Measurements from ENCODE around the gene CEP44. TPM values are rescaled to one million over a fixed set of nuclear protein-coding genes. Genes with fewer than 3 reads are reported as not detected.

CEP44 gene
- total and polyA plus RNA-seq, 4 donors, result 2.2 to 18.7 (median 6.1) TPM

DNA sequence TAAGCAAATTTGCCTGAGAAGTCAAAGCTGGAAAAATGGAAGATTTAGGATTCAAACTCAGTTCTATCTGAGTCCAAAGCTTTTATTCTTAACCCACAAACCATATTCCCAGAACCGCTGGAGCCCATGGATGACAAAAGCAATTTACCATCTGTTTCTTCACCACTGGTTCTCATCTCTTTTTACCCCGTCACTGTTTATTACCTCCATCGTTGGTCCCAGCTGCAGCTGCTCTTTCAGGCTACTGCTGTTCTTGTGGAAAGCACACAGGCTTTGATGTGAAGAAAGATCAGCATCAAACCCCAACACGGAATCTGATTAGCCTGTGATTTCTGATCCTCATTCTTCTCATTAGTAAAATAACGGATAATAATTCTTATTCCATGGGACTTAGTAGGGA lies 9.8 kb upstream of the CEP44 start:
- no peak overlapping the region for H3K9ac ChIP-seq (ENCODE audit: low read depth in 1 of 2, low read length in 2 of 2)
- TF ChIP-seq TAF1 (conservative IDR thresholded peaks at IDR 0.05) (no peak), FOXA1 (IDR thresholded peaks at IDR 0.05) (no peak), SP1 (IDR thresholded peaks at IDR 0.05) (no peak), GABPA (IDR thresholded peaks at IDR 0.05 in 1 of 2, conservative IDR thresholded peaks at IDR 0.05 in 1 of 2) (no peak), RXRA (IDR thresholded peaks at IDR 0.05) (no peak), JUND (IDR thresholded peaks at IDR 0.05) (no peak), REST (IDR thresholded peaks at IDR 0.05) (no peak), MAX (IDR thresholded peaks at IDR 0.05) (no peak), YY1 (IDR thresholded peaks at IDR 0.05) (no peak), EGR1 (IDR thresholded peaks at IDR 0.05; ENCODE audit: low read depth in 2 of 2) (no peak)
- TF ChIP-seq, protein P1, sequence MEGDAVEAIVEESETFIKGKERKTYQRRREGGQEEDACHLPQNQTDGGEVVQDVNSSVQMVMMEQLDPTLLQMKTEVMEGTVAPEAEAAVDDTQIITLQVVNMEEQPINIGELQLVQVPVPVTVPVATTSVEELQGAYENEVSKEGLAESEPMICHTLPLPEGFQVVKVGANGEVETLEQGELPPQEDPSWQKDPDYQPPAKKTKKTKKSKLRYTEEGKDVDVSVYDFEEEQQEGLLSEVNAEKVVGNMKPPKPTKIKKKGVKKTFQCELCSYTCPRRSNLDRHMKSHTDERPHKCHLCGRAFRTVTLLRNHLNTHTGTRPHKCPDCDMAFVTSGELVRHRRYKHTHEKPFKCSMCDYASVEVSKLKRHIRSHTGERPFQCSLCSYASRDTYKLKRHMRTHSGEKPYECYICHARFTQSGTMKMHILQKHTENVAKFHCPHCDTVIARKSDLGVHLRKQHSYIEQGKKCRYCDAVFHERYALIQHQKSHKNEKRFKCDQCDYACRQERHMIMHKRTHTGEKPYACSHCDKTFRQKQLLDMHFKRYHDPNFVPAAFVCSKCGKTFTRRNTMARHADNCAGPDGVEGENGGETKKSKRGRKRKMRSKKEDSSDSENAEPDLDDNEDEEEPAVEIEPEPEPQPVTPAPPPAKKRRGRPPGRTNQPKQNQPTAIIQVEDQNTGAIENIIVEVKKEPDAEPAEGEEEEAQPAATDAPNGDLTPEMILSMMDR (IDR thresholded peaks at IDR 0.05; ENCODE audit: low read depth, low read length, missing input control), result no peak
- TF ChIP-seq, protein P2, sequence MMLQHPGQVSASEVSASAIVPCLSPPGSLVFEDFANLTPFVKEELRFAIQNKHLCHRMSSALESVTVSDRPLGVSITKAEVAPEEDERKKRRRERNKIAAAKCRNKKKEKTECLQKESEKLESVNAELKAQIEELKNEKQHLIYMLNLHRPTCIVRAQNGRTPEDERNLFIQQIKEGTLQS (IDR thresholded peaks at IDR 0.05), result no peak
- peaks cover 0 to 4% (median 0%) of the 10 kb centered on the region in 4 donors for H3K4me1 ChIP-seq (ENCODE audit: control insufficient read depth in 4 of 4, insufficient read depth in 4 of 4, low read length in 3 of 4)
- no peak overlapping the region for H3K4me3 ChIP-seq (ENCODE audit: low read depth in 1 of 3, low read length in 3 of 3)
- no peaks in the 10 kb centered on the region for H3K36me3 ChIP-seq (ENCODE audit: control insufficient read depth in 4 of 4, insufficient read depth in 3 of 4, low read depth in 1 of 4, low read length in 3 of 4)
- WGBS, result 92% methylated on average over 5 of the region's 5 CpGs
- no peaks in the 10 kb centered on the region for H3K27me3 ChIP-seq (ENCODE audit: control insufficient read depth in 4 of 4, insufficient read depth in 4 of 4, low read length in 3 of 4)
- H3K27ac ChIP-seq (ENCODE audit: low read depth in 1 of 2, low read length in 2 of 2), result no peak overlapping the region
- no peaks in the 10 kb centered on the region for H3K9me3 ChIP-seq (ENCODE audit: control insufficient read depth in 4 of 4, low read length in 3 of 4)
- DNase-seq (ENCODE audit: low spot score), result no peak

DNA sequence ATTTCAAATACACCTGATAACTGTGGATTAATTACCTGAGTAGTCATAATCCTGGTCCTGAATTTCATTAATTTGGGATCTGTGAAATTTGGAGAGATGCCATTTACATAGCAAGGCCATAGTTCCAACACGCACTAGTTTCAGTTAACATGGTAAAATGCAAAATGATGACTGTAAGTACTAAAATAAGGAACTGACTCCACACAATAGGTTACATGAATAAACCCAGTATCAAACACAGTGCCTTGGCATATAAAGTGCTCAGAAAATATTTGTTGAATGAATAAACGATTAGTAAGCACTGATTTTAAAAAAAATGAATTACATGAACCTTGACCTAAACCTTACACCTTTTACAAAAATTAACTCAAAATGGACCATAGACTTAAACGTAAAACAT lies 9.3 kb upstream of the CEP44 start:
- no peaks in the 10 kb centered on the region for H3K9me3 ChIP-seq (ENCODE audit: control insufficient read depth in 4 of 4, low read length in 3 of 4)
- peaks cover 0 to 4% (median 0%) of the 10 kb centered on the region in 4 donors for H3K4me1 ChIP-seq (ENCODE audit: control insufficient read depth in 4 of 4, insufficient read depth in 4 of 4, low read length in 3 of 4)
- H3K27me3 ChIP-seq (ENCODE audit: control insufficient read depth in 4 of 4, insufficient read depth in 4 of 4, low read length in 3 of 4), result no peaks in the 10 kb centered on the region
- no peak overlapping the region for H3K27ac ChIP-seq (ENCODE audit: low read depth in 1 of 2, low read length in 2 of 2)
- H3K4me3 ChIP-seq (ENCODE audit: low read depth in 1 of 3, low read length in 3 of 3), result no peak overlapping the region
- WGBS, result 80% methylated on average over 3 of the region's 3 CpGs
- H3K9ac ChIP-seq (ENCODE audit: low read depth in 1 of 2, low read length in 2 of 2), result no peak overlapping the region
- no peak for DNase-seq (ENCODE audit: low spot score)
- no peaks in the 10 kb centered on the region for H3K36me3 ChIP-seq (ENCODE audit: control insufficient read depth in 4 of 4, insufficient read depth in 3 of 4, low read depth in 1 of 4, low read length in 3 of 4)
- TF ChIP-seq FOXA2 (IDR thresholded peaks at IDR 0.05), result no peak
- TF ChIP-seq HNF4A (conservative IDR thresholded peaks at IDR 0.05), result no peak
- TF ChIP-seq GABPA (IDR thresholded peaks at IDR 0.05 in 1 of 2, conservative IDR thresholded peaks at IDR 0.05 in 1 of 2), result no peak
- TF ChIP-seq, protein P1 (IDR thresholded peaks at IDR 0.05; ENCODE audit: low read depth, low read length, missing input control), result no peak
- no peak for TF ChIP-seq REST (IDR thresholded peaks at IDR 0.05)
- no peak for TF ChIP-seq YY1 (IDR thresholded peaks at IDR 0.05)
- TF ChIP-seq, protein P2 (IDR thresholded peaks at IDR 0.05), result no peak
- no peak for TF ChIP-seq EGR1 (IDR thresholded peaks at IDR 0.05; ENCODE audit: low read depth in 2 of 2)
- TF ChIP-seq HNF4G (IDR thresholded peaks at IDR 0.05), result no peak
- TF ChIP-seq, protein P3, sequence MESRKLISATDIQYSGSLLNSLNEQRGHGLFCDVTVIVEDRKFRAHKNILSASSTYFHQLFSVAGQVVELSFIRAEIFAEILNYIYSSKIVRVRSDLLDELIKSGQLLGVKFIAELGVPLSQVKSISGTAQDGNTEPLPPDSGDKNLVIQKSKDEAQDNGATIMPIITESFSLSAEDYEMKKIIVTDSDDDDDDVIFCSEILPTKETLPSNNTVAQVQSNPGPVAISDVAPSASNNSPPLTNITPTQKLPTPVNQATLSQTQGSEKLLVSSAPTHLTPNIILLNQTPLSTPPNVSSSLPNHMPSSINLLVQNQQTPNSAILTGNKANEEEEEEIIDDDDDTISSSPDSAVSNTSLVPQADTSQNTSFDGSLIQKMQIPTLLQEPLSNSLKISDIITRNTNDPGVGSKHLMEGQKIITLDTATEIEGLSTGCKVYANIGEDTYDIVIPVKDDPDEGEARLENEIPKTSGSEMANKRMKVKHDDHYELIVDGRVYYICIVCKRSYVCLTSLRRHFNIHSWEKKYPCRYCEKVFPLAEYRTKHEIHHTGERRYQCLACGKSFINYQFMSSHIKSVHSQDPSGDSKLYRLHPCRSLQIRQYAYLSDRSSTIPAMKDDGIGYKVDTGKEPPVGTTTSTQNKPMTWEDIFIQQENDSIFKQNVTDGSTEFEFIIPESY (IDR thresholded peaks at IDR 0.05), result no peak
- no peak for TF ChIP-seq FOXA1 (IDR thresholded peaks at IDR 0.05)
- TF ChIP-seq MAX (IDR thresholded peaks at IDR 0.05), result no peak
- TF ChIP-seq RAD21 (IDR thresholded peaks at IDR 0.05), result no peak

Data from liver (tissue), 9 donors.